OCI-M2 (cell line): ENCODE measurements around the gene SPRYD3.

Source experiments
- DNase-seq: peaks from one replicate; lab custom pipeline; 2025; ENCODE audit not compliant: unreplicated experiment; lab: John Stamatoyannopoulos, UW

SPRYD3 gene

GRCh38 chr12:53052419-53053217, 26.6 kb downstream of the SPRYD3 start:
- DNase-seq, result no peak

DNA sequence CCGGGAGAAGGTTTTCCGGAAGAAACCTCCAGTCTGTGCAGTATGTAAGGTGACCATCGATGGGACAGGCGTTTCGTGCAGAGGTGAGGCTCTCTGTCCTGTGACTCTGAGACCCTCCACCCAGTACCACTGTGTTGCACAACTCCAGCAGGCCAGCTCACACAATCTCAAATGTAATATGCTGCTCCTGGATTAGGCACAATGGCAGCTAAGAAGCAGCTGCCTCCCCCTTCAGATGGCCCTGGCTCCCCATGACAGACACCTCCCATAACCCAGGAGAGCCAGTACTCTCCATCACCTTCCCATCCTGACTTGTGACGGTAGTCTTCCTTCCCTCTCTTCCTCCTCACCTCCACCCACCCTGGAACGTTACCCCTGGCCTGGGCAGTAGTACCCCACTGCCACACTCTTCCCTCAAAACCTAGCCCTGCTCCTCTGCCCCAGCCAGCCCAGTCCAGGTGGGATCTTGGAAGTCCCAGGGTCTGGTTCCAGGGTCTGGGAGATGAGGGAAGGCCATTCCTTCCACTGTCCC, 27.2 kb downstream of the SPRYD3 start:
- DNase-seq, result no peak

GRCh38 chr12:53051058-53051880, 27.9 kb downstream of the SPRYD3 start:
- no peak for DNase-seq

- no peak for DNase-seq
These were observed 28.6 kb downstream of the SPRYD3 start for GRCh38 chr12:53050426-53051057.

DNA sequence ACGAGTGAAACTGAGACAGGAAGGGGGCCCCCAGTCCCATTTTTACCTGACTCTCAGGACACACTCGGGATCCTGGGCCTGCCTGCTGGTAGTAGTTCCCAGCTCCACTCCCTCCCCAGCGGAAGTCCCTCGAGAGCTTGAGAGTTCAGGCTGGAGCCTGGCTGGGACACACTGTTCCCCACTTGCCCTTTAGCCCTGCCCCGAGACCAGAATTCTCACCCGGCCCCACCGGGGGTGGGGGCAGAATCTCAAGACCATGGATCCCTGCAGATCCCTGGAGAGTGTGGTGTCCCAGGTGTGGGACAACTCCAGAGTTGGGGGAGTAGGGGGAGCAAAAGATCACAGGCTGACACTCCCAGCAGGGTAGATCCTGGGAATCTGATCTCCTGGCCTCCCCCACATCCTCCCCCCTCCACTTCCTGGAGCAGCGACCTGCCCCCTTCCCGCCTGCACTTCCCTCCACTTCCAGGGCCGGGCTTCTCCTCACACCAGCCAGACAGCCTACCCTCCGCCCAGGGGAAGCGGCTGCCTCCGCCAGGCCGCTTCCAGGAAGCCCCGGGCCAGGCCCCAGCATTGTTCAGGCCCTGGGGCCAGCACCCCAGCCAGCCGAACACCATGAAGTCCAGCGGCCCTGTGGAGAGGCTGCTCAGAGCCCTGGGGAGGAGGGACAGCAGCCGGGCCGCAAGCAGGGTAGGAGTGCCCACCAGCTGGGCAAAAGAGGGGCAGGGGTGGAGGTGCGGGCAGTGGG, 29.4 kb downstream of the SPRYD3 start, which contains the start of gene TNS2:
TSS of gene TNS2 (plus strand) at position 495 of the 748 bp plus-strand sequence. CDS start at position 616, 121 bp downstream.
- DNase-seq, result no peak

- DNase-seq, result no peak
These were observed 30.3 kb downstream of the SPRYD3 start for GRCh38 chr12:53048780-53049401.

DNA sequence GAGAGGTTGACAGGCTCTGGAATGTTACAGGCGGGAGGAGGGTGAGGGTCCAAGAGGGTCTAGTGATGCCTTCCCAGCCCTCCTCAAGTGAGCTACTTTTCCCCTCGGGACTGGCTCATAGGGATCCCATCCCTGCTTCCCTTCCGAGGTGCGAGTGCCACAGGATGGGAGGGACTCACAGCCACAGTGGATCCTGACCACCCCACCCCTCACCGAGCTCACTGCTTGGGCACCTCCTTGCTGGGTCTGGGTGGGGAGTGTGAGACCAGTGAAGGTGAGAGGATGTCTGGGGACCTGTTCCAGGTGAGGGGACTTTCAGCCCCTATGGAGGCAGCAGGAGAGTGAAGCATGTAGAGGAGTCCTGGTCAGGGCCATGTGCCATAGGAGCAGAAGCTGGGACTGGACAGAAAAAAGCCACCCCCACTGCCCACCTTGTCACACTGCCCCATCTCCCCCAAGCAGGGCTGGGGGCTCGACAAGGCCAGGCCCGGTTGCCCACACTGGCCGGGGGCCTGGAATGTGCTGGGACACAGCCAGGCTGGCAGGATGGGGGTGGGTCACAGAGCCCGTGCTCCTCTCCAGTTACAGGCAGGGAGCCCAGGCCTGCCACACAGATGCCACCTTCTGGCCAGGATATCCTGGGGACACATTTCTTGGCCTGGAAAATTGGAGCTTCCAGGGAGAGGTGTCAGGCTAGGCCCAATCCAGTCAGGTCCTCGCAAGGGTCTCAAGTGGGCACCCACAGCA, 31.0 kb downstream of the SPRYD3 start:
- DNase-seq, result no peak

DNA sequence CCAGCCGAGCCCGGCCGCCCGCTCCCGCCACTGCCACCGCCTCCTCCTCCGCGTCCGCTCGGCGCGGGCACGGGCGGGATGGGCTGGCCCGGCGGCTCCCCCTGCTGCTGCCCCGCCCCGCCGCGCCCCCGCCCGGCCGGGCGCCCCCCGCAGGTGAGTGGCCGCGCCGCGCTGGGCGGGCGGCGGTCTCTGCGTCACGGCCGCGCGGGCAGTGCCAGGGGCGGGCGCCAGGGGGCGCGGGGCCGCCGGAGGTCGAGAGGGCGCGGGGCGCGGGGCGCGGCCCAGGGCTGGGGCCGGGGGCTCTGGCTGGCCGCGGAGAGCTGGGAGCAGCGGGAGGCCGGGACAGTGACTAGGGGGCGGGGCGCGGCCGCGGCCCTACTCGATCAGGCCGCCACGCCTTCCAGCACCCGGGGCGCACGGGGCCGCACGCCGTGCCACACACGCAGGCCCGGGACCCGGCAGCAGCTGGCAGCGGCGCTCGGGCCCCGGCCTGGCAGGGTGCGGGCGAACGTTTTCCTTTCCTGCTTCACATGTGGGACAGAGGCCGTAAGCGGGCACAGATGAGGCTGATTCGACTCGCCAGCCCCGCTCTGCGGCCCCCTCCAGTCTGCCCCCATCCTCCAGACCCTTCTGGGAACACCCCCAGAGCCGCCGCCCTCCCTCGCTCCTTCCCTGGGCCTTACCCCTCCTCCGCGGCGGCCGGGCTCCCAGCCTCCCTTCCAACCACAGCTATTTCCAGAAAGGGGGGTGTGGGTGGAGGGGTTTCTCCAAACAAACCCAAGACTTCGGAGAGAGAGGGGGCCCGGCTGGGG, 31.8 kb downstream of the SPRYD3 start:
- DNase-seq, result no peak

GRCh38 chr12:53046655-53047220, 32.5 kb downstream of the SPRYD3 start:
- no peak for DNase-seq

- DNase-seq, result no peak
These were observed 33.5 kb downstream of the SPRYD3 start for GRCh38 chr12:53045696-53046045.

DNA sequence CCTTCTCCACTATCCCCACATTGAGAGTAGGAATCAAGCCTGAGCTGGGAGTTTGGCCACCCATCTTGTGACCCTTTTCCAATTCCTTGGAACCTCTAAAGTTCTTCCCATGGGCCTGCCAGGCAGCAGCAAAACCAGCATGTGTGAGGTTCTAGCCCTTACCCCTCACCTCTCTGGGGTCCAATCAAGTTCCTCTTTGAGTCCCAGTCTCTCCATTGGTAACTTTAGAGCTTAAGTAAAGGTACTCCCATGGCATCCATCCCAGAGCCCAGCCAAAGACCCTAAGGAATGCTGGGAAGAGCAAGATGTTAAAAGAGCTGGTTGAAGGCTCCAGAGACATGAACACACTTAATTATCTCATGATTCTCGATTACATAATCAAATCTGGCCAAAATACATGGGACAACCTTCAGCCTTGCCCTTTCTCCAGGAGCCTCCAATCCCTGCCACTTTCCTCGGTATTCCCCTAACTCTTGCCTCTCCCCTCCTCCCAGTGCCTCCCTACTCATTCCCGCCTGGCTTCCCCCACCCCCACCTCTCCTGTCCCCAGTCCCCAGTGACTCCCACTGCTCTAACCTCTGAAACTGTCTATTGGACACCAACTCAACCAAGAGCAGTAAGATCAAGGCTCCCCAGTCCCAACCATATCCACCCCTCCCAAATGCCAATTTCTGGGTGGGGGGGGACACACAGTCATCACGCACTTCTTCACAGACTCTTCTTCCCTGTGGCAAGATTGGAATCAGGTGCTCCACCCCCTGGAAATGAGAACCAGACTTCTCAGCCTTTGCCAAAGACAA, 34.1 kb downstream of the SPRYD3 start:
- no peak for DNase-seq

- DNase-seq, result no peak
These were observed 35.1 kb downstream of the SPRYD3 start for GRCh38 chr12:53044052-53044581.

GRCh38 chr12:53042607-53043454, 36.4 kb downstream of the SPRYD3 start:
- DNase-seq, result no peak

DNA sequence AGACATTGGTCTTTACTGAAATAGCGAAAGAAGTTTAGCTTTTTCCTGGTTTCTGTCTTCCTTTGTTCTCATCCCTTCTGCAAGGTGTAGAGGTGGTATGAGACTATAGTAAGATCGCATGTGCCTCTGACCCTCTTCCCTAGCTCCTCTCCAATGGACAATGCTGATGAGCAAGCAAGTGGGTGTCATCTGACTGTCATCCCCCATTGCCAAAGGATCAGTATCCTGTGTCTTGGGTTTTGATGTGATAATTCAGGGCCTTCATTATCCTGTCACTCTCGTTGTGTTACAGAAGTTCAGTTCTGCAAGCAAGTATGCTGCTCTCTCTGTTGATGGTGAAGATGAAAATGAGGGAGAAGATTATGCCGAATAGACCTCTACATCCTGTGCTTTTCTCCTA, 39.3 kb downstream of the SPRYD3 start:
- no peak for DNase-seq

DNA sequence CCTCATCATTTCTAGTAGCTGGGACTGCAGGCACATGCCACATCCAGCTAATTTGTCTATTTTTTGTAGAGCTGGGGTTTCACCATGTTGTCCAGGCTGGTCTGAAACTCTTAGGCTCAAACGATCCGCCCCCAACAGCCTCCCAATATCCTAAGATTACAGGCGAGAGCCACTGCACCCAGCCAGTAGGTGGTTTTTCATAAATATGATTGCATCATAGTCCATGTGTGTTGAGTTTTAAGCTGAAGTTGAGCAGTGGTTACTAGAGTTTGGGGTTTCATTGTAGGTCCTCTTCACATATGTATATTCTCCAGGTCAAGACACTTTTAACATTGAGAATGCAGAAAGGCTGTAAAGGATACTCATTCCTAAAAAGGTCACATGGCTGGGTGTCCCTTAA, 42.4 kb downstream of the SPRYD3 start:
- DNase-seq, result no peak

DNA sequence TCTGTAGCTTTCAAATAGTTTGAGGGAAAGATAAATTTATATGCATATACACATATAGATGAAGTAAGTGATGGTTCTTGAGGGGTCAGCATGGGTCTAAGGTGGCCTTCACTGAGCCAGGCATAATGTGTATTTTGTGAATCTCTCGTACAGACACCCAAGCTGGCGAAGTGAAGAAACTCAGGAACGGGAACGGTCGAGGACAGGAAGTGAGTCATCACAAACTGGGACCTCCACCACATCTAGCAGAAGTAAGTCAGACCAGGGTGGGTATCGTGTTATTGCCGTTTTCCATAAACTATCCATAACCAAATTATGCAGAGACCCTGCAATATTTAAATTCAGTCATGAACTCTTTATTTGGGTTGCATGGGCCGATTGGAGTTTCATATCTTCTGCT, 44.7 kb downstream of the SPRYD3 start:
- no peak for DNase-seq
